Measurements from ENCODE around the gene SLITRK1. TPM values are rescaled to one million over a fixed set of nuclear protein-coding genes. Genes with fewer than 3 reads are reported as not detected.

Gene SLITRK1
- polyA plus RNA-seq, 1 of the 3 experiments (the other 2 are of a cell fraction), result not detected

GRCh38 chr13:83882606-83882959 lies 309 bp upstream of the SLITRK1 start:
- H3K9me2 ChIP-seq, result no peaks in the 10 kb centered on the region
- 3% methylated on average over 9 of the region's 9 CpGs for WGBS (ENCODE audit: low lambda C conversion rate)
- no peak for DNase-seq
- no peak overlapping the region for H3K27ac ChIP-seq (ENCODE audit: low read depth in 2 of 2, low read length in 1 of 2)
- no peaks in the 10 kb centered on the region for H3K79me2 ChIP-seq (ENCODE audit: insufficient read depth)
- peaks cover 41% of the 10 kb centered on the region for H3K27me3 ChIP-seq (ENCODE audit: insufficient read depth)
- H2AFZ ChIP-seq (ENCODE audit: low read depth), result no peak overlapping the region
- no peak overlapping the region for H3K4me3 ChIP-seq (ENCODE audit: low read depth in 2 of 2, low read length in 1 of 2)
- TF ChIP-seq MXI1 (IDR thresholded peaks at IDR 0.05; ENCODE audit: low read depth, low read length) (no peak), EZH2phosphoT487 (IDR thresholded peaks at IDR 0.05; ENCODE audit: borderline replicate concordance, low read depth) (no peak)
- H3F3A ChIP-seq (replicated peaks; ENCODE audit: insufficient read depth), result no peaks in the 10 kb centered on the region
- no peaks in the 10 kb centered on the region for H3K36me3 ChIP-seq (replicated peaks in 1 of 2; ENCODE audit: control insufficient read depth in 1 of 2, insufficient read depth in 2 of 2, low read length in 1 of 2)
- no peak overlapping the region for H3K4me2 ChIP-seq
- no peak overlapping the region for H3K9ac ChIP-seq
- CTCF ChIA-PET, result no interaction called here
- POLR2A ChIA-PET, result no interaction called here
- H4K20me1 ChIP-seq (ENCODE audit: insufficient read depth), result no peaks in the 10 kb centered on the region
- no peaks in the 10 kb centered on the region for H3K9me3 ChIP-seq
- peaks cover 0 to 3% of the 10 kb centered on the region in 2 experiments; a peak in 1 of 4 replicates for H3K4me1 ChIP-seq (ENCODE audit: control insufficient read depth in 1 of 2, insufficient read depth in 2 of 2, low read depth in 1 of 2, low read length in 1 of 2)

- Histone ChIP-seq H3K4me2 (peak overlapping the region; percentile 22; the same call in 1 of the 2 replicates), H3K27ac (ENCODE audit: low read depth in 2 of 2, low read length in 1 of 2) (no peak overlapping the region)
- CTCF ChIA-PET, result no interaction called here
These were observed 1.1 kb downstream of the SLITRK1 start for GRCh38 chr13:83881140-83881684.

More at GRCh38 chr13:83881140-83881684, 1.1 kb downstream of the SLITRK1 start:
- TF ChIP-seq FOXJ3 (CRISPR knock-in tag; IDR thresholded peaks at IDR 0.05) (no peak), CHD2 (IDR thresholded peaks at IDR 0.05; ENCODE audit: low read length, partially characterized antibody) (no peak), FOXM1 (IDR thresholded peaks at IDR 0.05; ENCODE audit: low read depth) (no peak), RXRA (IDR thresholded peaks at IDR 0.05; ENCODE audit: borderline replicate concordance, low read depth) (no peak), EP300 (IDR thresholded peaks at IDR 0.05; ENCODE audit: borderline replicate concordance in 1 of 2, low read depth in 1 of 2, low read length in 1 of 2) (no peak), REST (IDR thresholded peaks at IDR 0.05; ENCODE audit: low read depth, low read length) (no peak)
- DNase-seq, result no peak
- H3K9me2 ChIP-seq, result no peaks in the 10 kb centered on the region
- POLR2A ChIA-PET, result no interaction called here
- 5% methylated on average over 19 of the region's 19 CpGs for WGBS (ENCODE audit: low lambda C conversion rate)
- H3K9ac ChIP-seq, result no peak overlapping the region
- H4K20me1 ChIP-seq (ENCODE audit: insufficient read depth), result no peaks in the 10 kb centered on the region
- peaks cover 0 to 3% of the 10 kb centered on the region in 2 experiments; a peak in 1 of 4 replicates for H3K4me1 ChIP-seq (ENCODE audit: control insufficient read depth in 1 of 2, insufficient read depth in 2 of 2, low read depth in 1 of 2, low read length in 1 of 2)
- no peak overlapping the region for H2AFZ ChIP-seq (ENCODE audit: low read depth)
- peaks cover 41% of the 10 kb centered on the region for H3K27me3 ChIP-seq (ENCODE audit: insufficient read depth)
- H3K79me2 ChIP-seq (ENCODE audit: insufficient read depth), result no peaks in the 10 kb centered on the region
- no peaks in the 10 kb centered on the region for H3K36me3 ChIP-seq (replicated peaks in 1 of 2; ENCODE audit: control insufficient read depth in 1 of 2, insufficient read depth in 2 of 2, low read length in 1 of 2)
- H3F3A ChIP-seq (replicated peaks; ENCODE audit: insufficient read depth), result no peaks in the 10 kb centered on the region
- H3K4me3 ChIP-seq (ENCODE audit: low read depth in 2 of 2, low read length in 1 of 2), result 0 out of 4 replicates have a peak overlapping the region, but pooled peaks of 1 of the 2 experiments have one; percentile 32
- no peaks in the 10 kb centered on the region for H3K9me3 ChIP-seq

All from SK-N-SH (cell line).